Ishikawa (cell line): ENCODE results near the gene TMEM270.

Experiments used
- CREB1 ChIP-seq: IDR thresholded peaks from 2 replicates; pipeline ENCODE4 v1.6.1; 2012; ENCODE audit warnings: low read depth
- EP300 ChIP-seq: IDR thresholded peaks from 2 replicates; pipeline ENCODE4 v1.6.1; 2012; ENCODE audit warnings: borderline replicate concordance
- MAX ChIP-seq: IDR thresholded peaks from 2 replicates; pipeline ENCODE4 v1.6.1; 2012
- REST ChIP-seq: IDR thresholded peaks from 2 replicates; pipeline ENCODE4 v1.6.1; 2012; ENCODE audit warnings: low read depth, mild to moderate bottlenecking
- YY1 ChIP-seq: IDR thresholded peaks from 2 replicates; pipeline ENCODE4 v1.6.1; 2012; ENCODE audit warnings: low read depth

- TF ChIP-seq MAX (no peak), YY1 (no peak), REST (no peak), CREB1 (no peak), EP300 (no peak)
These were observed 31.5 kb upstream of the TMEM270 start for GRCh38 chr7:73829505-73829904.
